Duodenal mucosa (tissue), 2 donors: ENCODE results near the gene ATF7IP.

Source experiments
- H3K27ac ChIP-seq: one replicate; pipeline ENCODE4 v1.7.0; 2013; ENCODE audit warnings: low read depth, low read length
- H3K27me3 ChIP-seq, 2 donors: one replicate each; pipeline ENCODE4 v1.7.0; 2013; ENCODE audit warnings: low read length in 2 of 2, control low read depth in 1 of 2; ENCODE audit not compliant: insufficient read depth in 2 of 2, control insufficient read depth in 1 of 2
- H3K36me3 ChIP-seq, 2 donors: one replicate each; pipeline ENCODE4 v1.7.0; 2013; ENCODE audit warnings: low read length in 2 of 2, control low read depth in 1 of 2; ENCODE audit not compliant: insufficient read depth in 2 of 2, control insufficient read depth in 1 of 2
- H3K4me1 ChIP-seq, 2 donors: one replicate each; pipeline ENCODE4 v1.7.0; 2013; ENCODE audit warnings: low read length in 2 of 2, control low read depth in 1 of 2; ENCODE audit not compliant: insufficient read depth in 2 of 2, control insufficient read depth in 1 of 2
- H3K4me3 ChIP-seq, 2 donors: one replicate each; pipeline ENCODE4 v1.7.0; 2013; ENCODE audit warnings: low read length in 2 of 2, low read depth in 1 of 2
- H3K9ac ChIP-seq, 2 donors: one replicate each; pipeline ENCODE4 v1.7.0; 2013; ENCODE audit warnings: low read length in 2 of 2, low read depth in 1 of 2
- H3K9me3 ChIP-seq, 2 donors: one replicate each; pipeline ENCODE4 v1.7.0; 2013; ENCODE audit warnings: low read length in 2 of 2, control low read depth in 1 of 2; ENCODE audit not compliant: control insufficient read depth in 1 of 2

ATF7IP gene

GRCh38 chr12:14473707-14474287, 108.3 kb downstream of the ATF7IP start:
- peaks cover 42 to 64% of the 10 kb centered on the region in 2 donors for H3K36me3 ChIP-seq
- no peak overlapping the region for H3K27ac ChIP-seq
- no peak overlapping the region for H3K9ac ChIP-seq
- H3K4me3 ChIP-seq, result no peak overlapping the region
- H3K9me3 ChIP-seq, result peaks cover 25 to 28% of the 10 kb centered on the region in 2 donors
- no peaks in the 10 kb centered on the region for H3K27me3 ChIP-seq
- H3K4me1 ChIP-seq, result no peaks in the 10 kb centered on the region

- H3K4me3 ChIP-seq, result no peak overlapping the region
- H3K9ac ChIP-seq, result no peak overlapping the region
- no peaks in the 10 kb centered on the region for H3K27me3 ChIP-seq
- no peaks in the 10 kb centered on the region for H3K4me1 ChIP-seq
- H3K27ac ChIP-seq, result no peak overlapping the region
- H3K9me3 ChIP-seq, result peaks cover 8 to 9% of the 10 kb centered on the region in 2 donors
- peaks cover 49 to 66% of the 10 kb centered on the region in 2 donors for H3K36me3 ChIP-seq
Observed at GRCh38 chr12:14479004-14479403, 113.5 kb downstream of the ATF7IP start.

DNA sequence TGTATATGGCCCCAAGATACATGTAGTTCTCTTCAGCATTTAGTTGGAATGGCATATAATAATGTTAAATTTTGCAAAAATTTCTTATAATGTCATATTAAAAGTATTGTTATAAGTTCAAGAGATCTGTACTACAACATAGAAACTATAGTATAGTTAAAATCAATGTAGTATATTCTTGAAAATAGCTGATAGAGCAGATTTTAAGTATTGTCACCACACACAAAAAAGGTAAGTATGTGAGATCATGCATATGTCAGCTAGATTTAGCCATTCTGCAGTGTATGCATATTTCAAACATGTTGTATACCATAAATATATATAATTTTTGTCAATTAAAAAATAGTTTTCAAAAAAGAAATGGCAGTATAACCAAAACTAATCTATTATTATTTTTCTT, 115.7 kb downstream of the ATF7IP start:
- no peaks in the 10 kb centered on the region for H3K9me3 ChIP-seq
- peaks cover 44 to 71% of the 10 kb centered on the region in 2 donors for H3K36me3 ChIP-seq
- H3K4me3 ChIP-seq, result no peak overlapping the region
- no peaks in the 10 kb centered on the region for H3K4me1 ChIP-seq
- no peak overlapping the region for H3K9ac ChIP-seq
- H3K27ac ChIP-seq, result no peak overlapping the region
- H3K27me3 ChIP-seq, result no peaks in the 10 kb centered on the region

DNA sequence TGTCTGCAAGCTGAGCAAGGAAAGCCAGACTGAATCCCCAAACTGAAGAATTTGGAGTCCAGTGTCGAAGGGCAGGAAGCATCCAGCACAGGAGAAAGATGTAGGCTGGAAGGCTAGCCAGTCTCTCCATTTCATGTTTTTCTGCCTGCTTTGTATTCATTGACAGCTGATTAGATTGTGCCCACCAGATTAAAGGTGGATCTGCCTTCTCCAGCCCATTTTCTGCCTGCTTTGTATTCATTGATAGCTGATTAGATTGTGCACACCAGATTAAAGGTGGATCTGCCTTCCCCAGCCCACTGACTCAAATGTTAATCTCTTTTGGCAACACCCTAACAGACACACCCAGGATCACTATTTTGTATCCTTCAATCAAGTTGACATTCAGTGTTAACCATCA, 116.9 kb downstream of the ATF7IP start:
- Histone ChIP-seq H3K4me3 (no peak overlapping the region), H3K9ac (no peak overlapping the region), H3K36me3 (peaks cover 44 to 72% of the 10 kb centered on the region in 2 donors), H3K27ac (no peak overlapping the region), H3K9me3 (no peaks in the 10 kb centered on the region), H3K4me1 (no peaks in the 10 kb centered on the region), H3K27me3 (no peaks in the 10 kb centered on the region)

DNA sequence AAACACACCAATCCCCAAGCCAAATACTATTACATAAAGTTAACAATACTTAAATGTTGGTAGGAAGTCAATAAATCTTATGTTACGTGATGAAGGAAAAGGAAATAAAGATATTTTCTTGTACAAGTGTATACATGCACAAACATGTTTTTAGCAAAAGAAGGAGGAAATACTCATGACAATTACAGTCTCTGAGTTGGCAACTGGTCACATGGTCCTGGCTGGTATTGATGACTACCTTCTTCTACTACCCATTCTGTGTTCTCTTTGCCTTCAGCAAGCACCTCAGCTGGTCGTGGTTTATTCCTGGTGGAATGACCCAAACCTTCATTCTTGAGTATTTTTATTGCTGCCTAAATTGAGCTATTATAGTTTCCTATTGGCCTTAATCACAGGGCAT, 117.4 kb downstream of the ATF7IP start:
- Histone ChIP-seq H3K36me3 (peaks cover 43 to 73% of the 10 kb centered on the region in 2 donors), H3K27me3 (no peaks in the 10 kb centered on the region), H3K4me3 (no peak overlapping the region), H3K9ac (no peak overlapping the region), H3K9me3 (no peaks in the 10 kb centered on the region), H3K27ac (no peak overlapping the region), H3K4me1 (no peaks in the 10 kb centered on the region)

DNA sequence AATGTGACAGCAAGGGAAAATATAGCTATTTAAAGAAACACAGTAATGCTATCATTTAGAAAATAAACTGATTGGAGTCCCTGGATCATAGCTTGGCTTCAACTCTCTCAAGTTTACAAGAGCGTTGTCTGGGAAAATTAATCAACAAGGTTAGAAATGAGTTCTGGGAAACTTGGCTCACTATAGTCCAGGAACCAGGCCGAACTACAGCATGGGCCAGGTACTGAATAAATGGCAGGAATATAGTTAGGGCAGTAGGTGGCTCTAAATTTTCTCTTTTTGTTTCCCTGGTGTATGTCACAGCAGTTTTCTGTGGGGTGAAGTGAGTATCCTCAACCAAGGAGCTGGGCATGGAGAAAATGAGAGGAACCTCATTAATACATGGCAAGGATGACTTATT, 129.8 kb downstream of the ATF7IP start:
- Histone ChIP-seq H3K4me1 (no peaks in the 10 kb centered on the region), H3K27ac (no peak overlapping the region), H3K9me3 (no peaks in the 10 kb centered on the region), H3K4me3 (no peak overlapping the region), H3K9ac (no peak overlapping the region), H3K27me3 (no peaks in the 10 kb centered on the region), H3K36me3 (peaks cover 44 to 71% of the 10 kb centered on the region in 2 donors)

GRCh38 chr12:14505626-14506596, 140.4 kb downstream of the ATF7IP start:
- no peak overlapping the region for H3K9ac ChIP-seq
- no peaks in the 10 kb centered on the region for H3K27me3 ChIP-seq
- no peak overlapping the region for H3K27ac ChIP-seq
- peaks cover 12 to 45% of the 10 kb centered on the region in 2 donors for H3K36me3 ChIP-seq
- H3K4me3 ChIP-seq, result no peak overlapping the region
- no peaks in the 10 kb centered on the region for H3K9me3 ChIP-seq
- no peaks in the 10 kb centered on the region for H3K4me1 ChIP-seq

DNA sequence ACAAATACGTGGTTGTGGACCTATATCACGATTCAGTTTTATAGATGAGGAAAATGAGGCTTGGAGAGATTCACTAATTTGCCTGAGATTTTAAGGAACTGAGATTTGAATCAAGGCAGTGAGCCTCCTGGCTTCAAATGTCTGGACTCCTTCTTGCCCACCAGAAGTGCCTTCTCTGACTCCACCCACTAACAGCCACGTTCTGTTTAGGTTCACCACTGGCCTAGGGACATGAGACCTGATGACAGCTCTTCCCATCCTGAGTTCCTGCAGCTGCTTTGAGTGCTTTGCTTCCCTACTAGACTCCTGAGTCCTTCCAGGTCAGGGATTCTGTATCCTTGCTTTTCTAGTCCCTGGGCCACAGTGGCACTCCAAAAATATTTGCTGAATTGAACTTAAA, 145.1 kb downstream of the ATF7IP start:
- H3K9ac ChIP-seq, result no peak overlapping the region
- peaks cover 4 to 19% of the 10 kb centered on the region in 2 donors for H3K36me3 ChIP-seq
- no peaks in the 10 kb centered on the region for H3K9me3 ChIP-seq
- H3K27me3 ChIP-seq, result no peaks in the 10 kb centered on the region
- no peaks in the 10 kb centered on the region for H3K4me1 ChIP-seq
- no peak overlapping the region for H3K27ac ChIP-seq
- H3K4me3 ChIP-seq, result no peak overlapping the region

DNA sequence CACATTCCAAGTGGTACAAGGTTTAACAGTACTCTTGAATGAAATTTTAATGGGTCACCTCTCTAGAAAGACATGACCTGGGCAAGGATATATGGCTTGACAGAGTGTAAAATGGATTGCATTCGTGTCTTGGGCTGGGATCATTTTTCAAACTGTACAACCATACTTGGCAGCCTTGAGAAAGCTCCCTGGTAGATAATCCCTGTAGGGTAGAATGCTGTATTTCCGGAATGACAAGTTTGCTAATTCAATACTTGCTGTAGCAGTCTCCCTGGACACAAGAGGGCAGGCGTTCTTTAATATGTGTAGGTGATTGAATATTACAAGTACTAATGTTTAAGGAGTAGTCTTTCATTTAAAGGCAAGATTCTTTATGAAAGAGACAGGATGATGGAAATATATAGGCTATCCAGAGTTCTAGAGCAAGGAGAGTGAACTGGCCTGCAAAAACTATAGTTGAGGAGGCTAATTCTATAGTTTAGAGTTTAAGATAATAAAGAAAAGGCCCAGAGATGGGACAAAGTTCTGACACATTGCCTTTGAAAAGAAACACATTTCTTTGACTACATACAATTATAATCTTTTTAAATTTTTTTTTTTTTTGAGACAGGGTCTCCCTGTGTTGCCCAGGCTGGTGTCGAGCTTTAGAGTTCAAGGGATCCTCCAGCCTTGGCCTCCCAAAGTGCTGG, 148.8 kb downstream of the ATF7IP start:
- Histone ChIP-seq H3K4me1 (no peaks in the 10 kb centered on the region), H3K9ac (no peak overlapping the region), H3K4me3 (no peak overlapping the region), H3K9me3 (no peaks in the 10 kb centered on the region), H3K27me3 (no peaks in the 10 kb centered on the region), H3K27ac (no peak overlapping the region), H3K36me3 (peaks cover 4% of the 10 kb centered on the region in 2 donors)

- no peaks in the 10 kb centered on the region for H3K9me3 ChIP-seq
- no peak overlapping the region for H3K4me3 ChIP-seq
- no peak overlapping the region for H3K27ac ChIP-seq
- peaks cover 4 to 6% of the 10 kb centered on the region in 2 donors for H3K36me3 ChIP-seq
- no peaks in the 10 kb centered on the region for H3K27me3 ChIP-seq
- no peak overlapping the region for H3K9ac ChIP-seq
- H3K4me1 ChIP-seq, result no peaks in the 10 kb centered on the region
Observed at GRCh38 chr12:14514946-14515345, 149.5 kb downstream of the ATF7IP start.
